Medulla oblongata (tissue), 1 donor: ENCODE results near the gene IFT81.

ENCODE experiments used
- DNase-seq: peaks from one replicate; pipeline ENCODE4 v3.0.0-alpha.2; 2015; ENCODE audit errors: extremely low spot score

The IFT81 gene

GRCh38 chr12:110159671-110160245 lies 35.6 kb downstream of the IFT81 start:
- DNase-seq = no peak

- DNase-seq = no peak
Observed at GRCh38 chr12:110165540-110166159, 41.5 kb downstream of the IFT81 start.

GRCh38 chr12:110168732-110169455 lies 44.7 kb downstream of the IFT81 start:
- DNase-seq = no peak

GRCh38 chr12:110170535-110171185 lies 46.5 kb downstream of the IFT81 start:
- no peak for DNase-seq

GRCh38 chr12:110171186-110171538 lies 47.0 kb downstream of the IFT81 start:
- no peak for DNase-seq

- peak; percentile 33 for DNase-seq
Observed at GRCh38 chr12:110171636-110172035, 47.5 kb downstream of the IFT81 start.

GRCh38 chr12:110174373-110174996 lies 50.3 kb downstream of the IFT81 start:
- no peak for DNase-seq

- no peak for DNase-seq
Observed at GRCh38 chr12:110175201-110175600, 51.0 kb downstream of the IFT81 start.

GRCh38 chr12:110176745-110177144 lies 52.6 kb downstream of the IFT81 start:
- no peak for DNase-seq

GRCh38 chr12:110179291-110179690 lies 55.1 kb downstream of the IFT81 start:
- DNase-seq = no peak

GRCh38 chr12:110180591-110181005 lies 56.4 kb downstream of the IFT81 start:
- no peak for DNase-seq

GRCh38 chr12:110182281-110182680 lies 58.1 kb downstream of the IFT81 start:
- no peak for DNase-seq

- DNase-seq = peak; percentile 86
Observed at GRCh38 chr12:110183386-110183785, 59.2 kb downstream of the IFT81 start.

GRCh38 chr12:110185626-110186025 lies 61.5 kb downstream of the IFT81 start:
- DNase-seq = no peak

GRCh38 chr12:110186059-110186458 lies 61.9 kb downstream of the IFT81 start:
- no peak for DNase-seq

- no peak for DNase-seq
Observed at GRCh38 chr12:110193196-110193595, 69.0 kb downstream of the IFT81 start.

- DNase-seq = no peak
Observed at GRCh38 chr12:110197003-110197402, 72.8 kb downstream of the IFT81 start.

- no peak for DNase-seq
Observed at GRCh38 chr12:110198386-110198785, 74.2 kb downstream of the IFT81 start.

GRCh38 chr12:110199339-110200123 lies 75.4 kb downstream of the IFT81 start:
- DNase-seq = no peak

- no peak for DNase-seq
Observed at GRCh38 chr12:110200124-110200417, 75.9 kb downstream of the IFT81 start.

GRCh38 chr12:110201995-110202394 lies 77.8 kb downstream of the IFT81 start:
- no peak for DNase-seq

- peak; percentile 71 for DNase-seq
Observed at GRCh38 chr12:110203546-110203945, 79.4 kb downstream of the IFT81 start.
